Activated CD4-positive, alpha-beta T cell treated with anti-CD3 and anti-CD28 coated beads for 1 hour (primary cell): ENCODE results near the gene ASTN2.
"Not testable (repeated sequence)": the region's sequence is repeated elsewhere in the genome, so short reads cannot be mapped to it uniquely, and the experiment has no call there.

Experiments used
- DNase-seq: peaks from one replicate; pipeline ENCODE4 v3.0.0-alpha.2; 2020

Gene ASTN2

DNA sequence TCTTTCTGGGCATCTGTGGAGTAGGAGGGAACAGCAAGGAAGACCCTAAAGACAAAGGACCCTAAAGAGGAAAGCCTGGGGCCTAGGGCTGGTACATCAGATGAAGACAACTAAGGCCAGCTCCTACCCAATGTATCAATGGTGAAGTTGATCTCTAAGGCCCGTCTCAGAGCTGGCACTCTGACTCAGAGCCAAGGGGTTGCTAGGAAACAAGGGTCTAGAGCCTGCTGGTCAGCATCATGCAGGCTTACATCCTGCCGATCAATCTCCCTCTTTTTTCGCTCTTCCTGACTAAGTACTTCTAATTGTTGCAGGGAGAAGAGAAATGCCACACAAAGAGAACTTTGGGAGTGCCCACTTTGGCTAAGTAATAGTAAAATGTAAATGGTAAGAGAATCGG, 701.6 kb downstream of the ASTN2 start:
- no peak for DNase-seq

DNA sequence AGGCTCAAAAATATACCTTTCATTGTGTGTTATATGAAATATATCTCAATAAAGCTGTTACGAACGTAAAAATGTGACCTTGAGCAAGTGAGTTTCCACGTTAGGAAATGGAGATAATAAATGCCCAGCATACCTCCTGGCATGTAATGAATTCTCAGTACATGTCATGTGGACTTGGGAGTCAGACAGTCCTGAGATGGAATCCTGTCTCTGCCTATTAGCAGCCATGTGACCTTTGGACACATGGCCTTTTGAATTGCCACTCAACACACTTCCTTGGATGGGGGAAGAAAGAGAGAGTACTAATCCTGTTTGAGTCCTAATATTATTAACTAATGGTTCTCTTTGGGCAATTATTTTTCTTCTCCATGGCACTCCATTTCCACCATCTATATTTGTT, 702.1 kb downstream of the ASTN2 start:
- no peak for DNase-seq

DNA sequence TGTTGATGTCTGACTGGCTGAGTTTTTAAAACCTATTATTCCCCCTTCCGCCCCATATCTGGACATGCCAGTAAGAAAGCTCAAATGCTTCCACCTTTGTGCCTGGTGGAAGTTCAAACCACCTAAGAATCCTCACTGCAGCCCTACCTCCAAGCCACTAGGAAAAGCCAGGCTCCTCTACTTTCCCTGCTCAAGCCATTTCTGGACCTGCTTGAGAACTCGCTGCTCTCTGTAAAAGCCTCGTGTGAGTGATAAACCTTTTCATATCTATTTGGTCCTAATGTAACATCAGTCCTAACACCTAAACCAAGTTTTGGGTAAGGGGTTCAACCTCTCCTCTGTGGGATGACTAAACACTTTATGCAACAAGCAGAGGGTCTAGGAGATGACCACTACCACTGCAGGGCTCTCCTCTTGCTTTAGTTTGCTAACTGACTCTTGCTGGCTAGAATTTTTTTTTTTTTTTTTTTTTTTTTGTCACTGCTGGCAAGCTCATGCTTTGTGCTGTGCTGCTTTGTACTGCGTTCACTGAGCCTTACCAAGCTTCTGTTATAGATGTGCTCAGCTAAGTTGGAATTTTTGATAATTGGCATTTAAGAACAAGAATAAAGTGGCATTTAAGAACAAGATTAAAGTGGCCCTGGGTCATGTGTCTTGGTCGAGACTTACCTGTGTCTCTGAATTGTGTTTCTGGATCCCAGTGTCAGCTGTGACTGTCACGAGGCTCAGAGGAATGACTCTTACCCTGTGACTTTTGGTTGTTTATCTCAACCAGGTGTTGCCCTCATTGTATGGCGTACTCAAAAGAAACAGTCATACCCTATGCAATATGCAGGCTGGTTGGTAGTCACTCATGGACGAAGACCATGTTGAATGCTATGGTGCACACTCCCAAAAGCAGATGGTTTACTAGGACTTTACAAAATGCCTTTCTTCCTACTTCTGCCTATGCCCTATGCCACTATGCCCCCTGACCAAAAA, 708.3 kb downstream of the ASTN2 start:
- no peak for DNase-seq

DNA sequence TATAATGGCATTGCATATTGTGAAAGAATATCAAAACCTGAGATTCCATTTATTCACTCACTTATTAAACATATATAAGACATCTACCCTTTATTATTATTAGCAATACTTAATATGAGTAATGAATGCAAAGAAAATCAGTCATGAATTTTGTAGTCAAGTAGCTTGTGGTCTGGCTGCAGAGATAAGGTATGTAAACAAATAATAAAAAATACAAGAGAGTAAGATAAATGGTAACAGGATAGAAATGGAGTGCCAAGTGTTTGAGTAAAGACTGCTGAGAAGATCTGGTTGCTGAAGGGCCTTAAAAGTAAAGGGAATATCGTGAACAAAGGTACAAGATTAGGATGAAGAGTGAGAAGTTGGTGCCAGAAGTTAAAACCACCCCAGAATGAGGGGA, 709.3 kb downstream of the ASTN2 start:
- DNase-seq = no peak

DNA sequence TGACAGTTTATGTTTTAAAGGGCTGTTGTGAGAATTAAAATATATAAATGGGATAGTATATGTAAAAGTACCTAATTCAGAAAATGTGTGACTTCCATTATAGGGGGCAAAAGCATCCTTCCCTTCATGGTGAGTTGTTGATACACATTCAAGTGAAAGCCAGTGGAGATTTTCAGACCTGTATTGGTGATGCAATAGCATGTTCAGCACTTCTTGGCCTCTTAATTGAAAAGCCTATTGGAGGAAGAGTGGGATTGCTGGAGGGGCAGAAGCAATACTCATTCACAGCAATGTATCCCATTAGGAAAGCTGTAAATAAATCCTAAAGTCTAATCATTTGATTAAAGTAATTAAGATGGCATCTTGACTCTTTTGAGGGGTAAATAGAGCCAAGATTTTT, 710.4 kb downstream of the ASTN2 start:
- no peak for DNase-seq

DNA sequence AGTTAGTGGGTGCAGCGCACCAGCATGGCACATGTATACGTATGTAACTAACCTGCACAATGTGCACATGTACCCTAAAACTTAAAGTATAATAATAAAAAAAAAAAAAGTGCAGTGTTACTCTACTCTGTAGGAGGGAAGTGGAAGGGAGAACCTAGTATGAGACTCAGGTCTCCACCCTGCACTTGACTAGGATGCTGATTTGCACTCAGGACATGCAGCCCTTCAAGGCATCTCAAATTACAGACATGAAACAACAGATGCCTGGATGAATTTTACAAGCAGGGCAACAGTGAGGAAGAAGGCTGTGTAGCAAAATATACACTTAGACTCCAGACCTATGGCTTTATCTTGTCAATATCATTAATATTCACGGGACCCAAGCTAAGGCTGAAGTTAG, 711.2 kb downstream of the ASTN2 start:
- no peak for DNase-seq

DNA sequence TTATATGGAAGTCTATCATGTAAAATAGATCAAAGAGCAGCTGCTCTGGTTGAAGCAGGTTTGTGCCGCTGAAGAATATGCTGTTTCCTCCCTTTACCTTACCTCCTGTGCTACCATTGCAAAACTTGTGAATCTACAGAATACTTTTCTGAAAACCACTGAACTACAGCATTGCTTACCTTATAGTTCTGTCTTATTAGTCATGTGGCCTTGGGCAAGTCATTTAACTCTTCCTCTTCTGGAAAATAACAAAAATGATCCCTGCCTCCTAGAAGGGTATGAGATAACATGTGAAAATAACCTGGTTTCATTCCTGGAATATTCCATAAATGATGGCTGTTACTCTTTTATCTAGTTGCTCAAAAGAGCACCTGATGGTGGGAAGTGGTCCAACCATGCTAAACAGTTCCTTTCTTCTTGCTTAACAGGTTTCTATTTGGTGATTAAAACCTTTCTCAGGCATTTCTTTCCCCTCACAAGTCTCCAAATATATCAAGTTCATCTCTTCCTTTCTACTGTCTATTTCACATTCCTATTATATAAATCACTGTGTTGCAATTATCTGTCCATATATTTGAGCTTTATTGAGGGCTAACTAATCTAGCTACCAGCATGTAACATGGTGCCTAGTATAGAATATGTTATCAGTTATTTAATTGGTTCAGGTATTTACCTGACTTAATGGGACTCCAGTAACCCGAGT, 712.8 kb downstream of the ASTN2 start:
- no peak for DNase-seq

DNA sequence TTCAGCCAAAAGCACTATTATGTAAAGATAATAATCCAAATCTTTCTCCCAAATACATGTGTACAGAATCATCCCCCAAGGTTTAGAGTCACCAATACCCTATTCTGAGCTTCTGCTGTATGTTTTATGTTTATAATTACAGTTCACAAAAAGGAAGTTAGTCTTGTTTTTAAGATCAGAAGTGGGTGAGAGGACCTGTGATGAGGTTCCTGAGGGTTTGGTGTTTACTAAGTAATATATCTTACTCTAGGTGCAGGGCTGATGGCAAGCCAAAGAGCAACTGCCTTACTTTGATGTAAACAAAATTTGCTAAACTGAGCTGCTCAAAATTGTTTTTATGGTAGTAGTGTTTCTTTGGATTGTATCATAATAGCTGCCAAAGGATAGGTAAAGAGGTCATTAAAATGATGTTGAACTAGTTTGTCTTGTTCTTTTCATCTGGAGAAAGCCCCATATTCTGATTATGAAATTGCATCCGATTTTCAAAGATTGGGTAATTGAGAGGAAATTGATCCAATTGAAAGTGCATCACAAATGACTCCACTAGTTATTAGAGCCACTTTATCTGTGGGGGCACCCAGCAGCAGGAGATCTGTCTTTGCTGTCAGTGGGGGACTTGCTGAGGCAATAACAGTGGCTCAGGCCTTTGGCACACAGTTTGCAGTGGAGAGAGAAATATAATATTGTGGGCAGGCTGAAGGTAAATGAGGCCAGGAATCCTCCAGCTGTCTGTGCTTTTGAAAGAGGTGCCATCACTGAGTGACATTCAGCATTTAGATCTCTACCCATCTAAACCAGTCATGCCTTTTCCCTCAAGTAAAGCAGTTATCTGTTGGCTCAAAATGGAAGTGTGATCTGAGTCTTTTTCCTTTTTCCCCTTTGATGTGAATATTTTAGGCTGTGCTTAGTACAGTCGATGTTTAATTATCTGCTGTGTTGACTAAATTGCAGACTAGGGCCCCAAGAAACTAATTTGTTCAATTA, 713.7 kb downstream of the ASTN2 start:
- DNase-seq = no peak

DNA sequence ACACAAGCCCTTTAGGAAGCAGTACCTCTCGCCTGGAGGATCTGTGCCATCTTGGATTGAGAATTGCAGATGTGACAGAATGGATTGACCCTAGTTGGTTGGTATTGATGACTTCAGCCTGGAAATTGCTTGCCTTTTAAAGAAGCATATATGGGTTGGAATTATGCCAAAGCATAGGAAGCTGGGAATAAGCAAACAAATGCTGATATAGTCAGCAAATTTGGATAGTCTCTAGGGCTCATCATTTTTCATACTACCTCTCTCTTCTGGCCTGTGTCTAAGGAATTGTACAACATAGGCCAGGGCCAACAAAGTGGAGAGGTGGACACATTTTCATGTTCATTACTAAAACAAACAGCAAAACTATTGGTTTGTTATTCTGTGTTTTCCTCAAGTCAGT, 714.6 kb downstream of the ASTN2 start:
- no peak for DNase-seq

DNA sequence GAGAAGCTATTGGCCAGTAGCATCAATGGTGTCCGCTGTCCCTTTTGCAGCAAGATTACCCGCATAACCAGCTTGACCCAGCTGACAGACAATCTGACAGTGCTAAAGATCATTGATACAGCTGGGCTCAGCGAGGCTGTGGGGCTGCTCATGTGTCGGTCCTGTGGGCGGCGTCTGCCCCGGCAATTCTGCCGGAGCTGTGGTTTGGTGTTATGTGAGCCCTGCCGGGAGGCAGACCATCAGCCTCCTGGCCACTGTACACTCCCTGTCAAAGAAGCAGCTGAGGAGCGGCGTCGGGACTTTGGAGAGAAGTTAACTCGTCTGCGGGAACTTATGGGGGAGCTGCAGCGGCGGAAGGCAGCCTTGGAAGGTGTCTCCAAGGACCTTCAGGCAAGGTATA, 717.0 kb downstream of the ASTN2 start:
- DNase-seq = no peak

DNA sequence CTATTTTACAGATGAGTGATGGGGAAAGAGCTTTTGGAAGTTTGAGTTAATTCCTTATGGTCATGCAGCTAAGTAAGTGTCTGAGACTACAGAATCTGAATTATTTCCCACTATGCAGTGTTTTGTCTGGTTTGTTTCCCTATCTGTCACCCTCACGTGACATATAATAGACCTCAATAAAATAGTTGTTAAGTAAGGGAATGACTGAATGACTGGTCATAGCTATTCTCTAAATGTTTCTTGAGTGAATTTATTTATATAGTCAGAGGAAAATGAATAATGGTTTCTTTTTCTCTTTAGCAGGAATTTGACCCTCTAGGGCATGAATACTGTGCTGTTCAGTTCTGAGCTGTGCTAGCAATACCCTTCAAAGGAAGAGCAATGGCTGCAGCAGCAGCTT, 717.5 kb downstream of the ASTN2 start:
- no peak for DNase-seq

DNA sequence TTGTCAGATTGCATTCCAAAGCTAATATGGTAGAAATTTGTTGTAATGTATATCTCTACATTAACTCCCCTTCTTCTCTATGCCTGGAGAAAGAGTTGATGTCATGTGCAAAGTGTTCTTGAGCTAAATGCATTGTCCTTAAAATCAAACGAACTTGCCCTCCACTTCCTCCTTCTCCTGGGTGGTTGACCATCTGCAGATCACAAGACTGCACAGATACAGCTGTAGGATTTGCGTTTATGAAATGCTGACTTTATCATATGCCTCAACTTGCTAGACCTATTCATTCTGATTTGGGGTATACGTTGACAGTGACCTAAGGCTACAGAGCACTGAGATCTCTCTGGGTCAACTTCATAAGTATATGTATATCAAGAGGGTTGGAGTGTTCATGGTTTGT, 719.4 kb downstream of the ASTN2 start:
- no peak for DNase-seq

DNA sequence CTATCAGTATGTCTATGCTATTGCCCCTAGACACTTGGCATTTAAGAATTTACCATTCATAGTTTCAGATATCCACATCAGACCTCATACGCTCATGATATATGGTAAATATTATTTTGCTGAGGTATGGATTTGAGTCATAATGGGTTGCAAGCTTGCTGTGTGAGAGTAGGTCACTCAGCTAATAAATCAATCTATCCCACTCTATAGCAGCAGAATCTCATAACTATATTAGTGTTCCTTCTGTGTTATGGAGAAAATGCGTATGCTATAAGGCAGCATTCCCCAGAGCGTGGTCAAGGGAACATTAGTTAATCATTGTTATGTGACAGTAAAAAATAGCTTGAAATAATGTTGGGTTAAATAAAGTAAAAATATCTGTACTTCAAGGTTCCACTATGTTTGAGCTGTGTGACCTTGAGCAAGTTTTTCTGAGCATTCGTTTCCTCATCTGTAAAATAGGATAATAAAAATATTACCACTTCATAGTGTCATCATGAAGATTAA, 720.0 kb downstream of the ASTN2 start:
- DNase-seq = no peak

DNA sequence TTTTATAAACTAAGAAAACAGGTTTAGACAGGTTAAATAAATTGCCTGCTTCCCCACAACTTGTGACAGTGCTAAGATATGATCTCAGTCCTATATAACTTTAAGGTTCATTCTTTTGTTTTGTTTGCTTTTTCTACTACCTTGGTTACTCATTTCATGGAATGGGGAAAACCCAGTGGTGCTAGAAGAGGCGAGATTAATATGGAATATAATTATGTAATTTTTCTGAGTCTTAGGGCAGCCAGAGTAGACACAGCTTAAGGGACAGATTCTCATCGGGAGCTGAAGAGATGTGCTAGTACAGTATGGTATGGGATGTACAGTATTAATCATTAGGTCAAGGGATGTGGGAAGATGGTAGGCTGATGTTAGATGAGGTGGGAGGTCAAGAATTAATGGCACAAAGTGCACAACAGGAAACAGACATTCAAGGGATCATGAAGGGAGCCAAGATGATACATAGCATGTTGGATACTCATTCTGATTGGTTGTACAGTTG, 721.6 kb downstream of the ASTN2 start:
- DNase-seq = no peak

DNA sequence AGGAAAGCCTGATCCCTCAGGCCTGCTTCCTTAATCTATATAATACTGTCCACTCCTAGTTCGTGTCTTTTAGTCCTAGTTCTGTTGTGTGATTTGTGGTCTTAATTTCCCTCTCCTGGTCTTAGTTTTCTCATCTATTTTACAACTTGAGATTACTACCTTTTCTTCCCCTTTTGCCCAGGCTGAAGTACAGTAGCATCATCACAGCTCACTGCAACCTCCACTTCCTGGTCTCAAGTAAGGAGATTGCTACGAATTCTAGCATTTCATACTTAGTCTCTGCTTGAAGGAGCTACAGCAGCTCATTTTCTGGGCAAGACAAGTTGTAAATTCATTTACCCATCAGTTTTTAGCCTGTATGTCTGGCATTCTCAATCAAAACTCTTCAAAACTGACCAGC, 722.2 kb downstream of the ASTN2 start:
- no peak for DNase-seq

DNA sequence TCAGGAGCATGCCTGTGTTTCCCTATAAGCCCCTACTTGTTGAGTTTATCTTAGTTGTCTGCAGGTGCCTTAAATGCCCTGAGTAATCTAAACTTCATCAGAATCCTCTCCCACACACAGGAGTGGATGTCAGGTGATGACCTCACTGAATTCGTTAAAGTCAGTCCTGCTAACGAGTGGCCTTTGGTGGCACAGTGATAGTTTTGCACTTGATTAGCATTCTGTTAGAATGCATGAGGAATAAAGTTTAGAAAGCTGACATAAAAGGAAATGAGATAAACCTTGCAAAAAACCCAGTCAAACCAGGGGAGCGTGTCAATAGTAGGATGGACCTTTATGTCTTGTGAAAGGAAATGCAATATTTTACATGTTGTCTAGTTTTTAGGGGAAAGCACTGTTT, 723.2 kb downstream of the ASTN2 start:
- DNase-seq = no peak

DNA sequence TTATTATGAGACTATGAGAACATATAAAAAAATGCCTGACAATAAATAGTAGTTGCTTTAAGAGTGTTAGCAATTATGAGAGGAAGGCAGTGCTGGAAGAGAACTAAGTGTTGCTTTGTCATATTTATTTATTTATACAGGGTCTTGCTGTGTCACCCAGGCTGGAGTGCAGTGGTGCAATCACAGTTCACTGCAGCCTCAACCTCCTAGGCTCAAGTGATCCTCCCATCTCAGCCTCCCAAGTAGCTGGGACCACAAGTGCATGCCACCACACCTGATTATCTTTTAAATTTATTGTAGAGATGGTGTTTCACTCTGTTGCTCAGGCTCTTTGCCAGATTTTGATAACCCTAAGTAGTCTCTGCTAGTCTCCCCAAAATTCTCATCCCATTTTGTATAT, 724.1 kb downstream of the ASTN2 start:
- DNase-seq = not testable (repeated sequence)

DNA sequence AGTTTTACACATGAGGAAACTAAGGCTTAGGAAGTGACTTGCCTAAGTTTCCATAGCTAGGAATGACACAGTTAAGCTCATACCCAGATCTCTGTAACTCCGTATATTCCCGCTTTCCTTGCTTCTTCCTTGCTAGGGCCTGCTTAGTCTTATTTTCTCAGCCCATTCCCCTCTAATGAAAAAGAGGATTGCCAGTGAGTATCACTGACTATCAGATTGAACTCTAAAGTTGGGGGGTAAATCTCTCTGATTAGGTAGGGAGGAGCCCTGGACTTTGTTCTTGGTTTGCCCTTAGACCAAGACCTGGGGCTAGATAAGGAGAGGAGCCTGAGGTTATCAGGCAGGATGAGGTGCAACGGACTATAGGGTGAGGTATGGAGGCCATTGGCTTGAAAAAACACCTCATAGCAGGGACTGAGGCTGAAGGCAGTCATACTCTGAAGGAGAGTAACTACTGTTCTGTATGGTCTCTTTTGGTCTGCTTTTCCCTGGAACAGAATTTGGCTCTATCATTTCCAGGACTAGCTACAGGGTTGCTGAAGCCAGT, 725.3 kb downstream of the ASTN2 start:
- DNase-seq = no peak

DNA sequence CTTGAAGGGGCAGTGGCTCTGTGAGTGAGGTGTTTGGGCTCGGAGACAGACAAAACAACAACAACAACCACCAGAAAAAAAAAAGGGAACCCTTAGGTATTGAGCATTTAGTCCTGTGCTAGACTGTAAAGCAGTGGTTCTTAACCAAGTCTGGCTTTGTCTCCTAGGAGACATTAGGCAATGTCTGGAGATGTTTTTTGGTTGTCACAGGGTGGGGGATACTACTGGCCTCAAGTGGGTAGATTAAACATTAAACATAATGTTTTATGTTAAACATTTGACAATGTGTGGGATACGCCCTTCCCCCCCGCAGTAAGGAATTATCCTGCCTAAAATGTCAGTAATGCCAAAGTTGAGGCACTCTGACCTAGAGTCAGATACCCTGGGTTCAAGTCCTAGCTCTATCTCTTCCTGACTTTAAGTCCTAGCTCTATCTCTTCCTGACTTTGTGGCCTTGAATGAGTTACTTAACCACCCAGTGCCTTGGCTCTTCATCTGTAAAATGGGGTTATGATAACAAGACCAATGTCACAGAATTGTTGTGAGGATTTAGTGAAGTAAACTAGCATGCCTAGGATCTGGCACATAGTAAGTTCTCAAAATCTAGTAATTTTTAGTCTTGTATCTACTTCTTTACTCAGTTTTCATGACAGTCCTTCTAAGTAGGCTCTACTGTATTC, 725.9 kb downstream of the ASTN2 start:
- DNase-seq = no peak

DNA sequence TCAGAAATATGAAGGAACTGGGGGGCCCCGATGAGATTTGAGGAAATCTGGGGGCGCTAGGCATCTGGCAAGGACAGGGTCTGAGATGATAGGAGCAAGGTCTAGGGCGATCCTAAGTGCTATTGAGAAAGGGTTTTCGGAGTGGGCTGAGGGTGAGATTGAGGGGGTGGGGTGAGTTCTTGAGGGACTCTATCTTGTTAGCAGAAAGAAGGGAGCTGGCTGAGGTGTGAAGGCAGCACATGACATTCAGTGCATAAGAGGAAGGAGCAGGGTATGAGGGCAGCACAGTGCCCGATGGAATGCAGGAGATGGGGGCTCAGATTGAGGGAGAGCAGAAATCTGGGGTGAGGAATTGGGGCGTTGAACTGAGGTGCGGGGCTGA, 727.1 kb downstream of the ASTN2 start:
- no peak for DNase-seq

DNA sequence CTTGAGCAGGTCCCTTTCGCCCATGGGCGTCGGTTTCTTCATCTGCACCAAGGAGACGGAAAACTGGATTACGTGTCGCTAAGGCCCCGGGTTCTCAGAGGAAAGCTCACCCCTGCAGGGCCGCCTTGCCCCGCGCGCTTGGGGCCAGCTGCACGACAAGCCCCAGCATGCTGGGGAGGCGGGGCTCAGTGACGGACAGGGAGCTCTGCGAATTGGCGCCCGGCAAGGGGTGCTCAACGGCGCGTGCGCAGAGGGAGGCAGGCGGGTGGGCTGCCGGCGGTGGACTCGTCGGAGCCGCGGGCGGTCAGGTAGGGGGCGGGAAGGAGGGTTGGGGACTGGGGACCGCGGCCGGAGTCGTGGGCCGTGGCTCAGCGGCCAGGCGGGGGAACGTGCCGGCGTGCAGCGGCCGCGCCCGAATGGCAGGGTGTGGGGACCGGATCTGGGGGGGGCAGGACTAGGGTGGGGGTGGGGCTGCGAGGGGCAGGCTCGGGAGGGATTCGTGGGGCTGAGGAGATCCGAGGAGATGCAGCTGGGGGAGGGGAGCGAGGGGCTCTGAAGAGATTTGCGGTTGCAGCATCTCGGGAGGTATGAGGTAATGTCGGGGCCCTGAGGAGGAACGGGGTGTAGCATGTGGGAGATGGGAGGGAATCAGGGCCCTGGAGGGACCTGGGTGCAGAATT, 727.6 kb downstream of the ASTN2 start, which contains the start of gene TRIM32:
Gene TRIM32, plus strand, starts transcription at position 232 of the 680 bp plus-strand sequence. CDS start 10,438 bp downstream, outside the sequence.
- peak; percentile 87 for DNase-seq
